ENCODE data around the gene RNF220.

Gene RNF220

GRCh38 chr1:44610527-44611148 lies 205.6 kb downstream of the RNF220 start:
- DNase-seq (ENCODE audit: low read depth) = no peak

GRCh38 chr1:44611419-44611818 lies 206.4 kb downstream of the RNF220 start:
- DNase-seq (ENCODE audit: low read depth) = no peak

GRCh38 chr1:44611866-44612265 lies 206.8 kb downstream of the RNF220 start:
- DNase-seq (ENCODE audit: low read depth) = no peak

- DNase-seq (ENCODE audit: low read depth) = no peak
These were observed 208.9 kb downstream of the RNF220 start for GRCh38 chr1:44613941-44614340.

- no peak for DNase-seq (ENCODE audit: low read depth)
These were observed 211.4 kb downstream of the RNF220 start for GRCh38 chr1:44616284-44616990.

- DNase-seq (ENCODE audit: low read depth) = no peak
These were observed 212.1 kb downstream of the RNF220 start for GRCh38 chr1:44616991-44617702.

GRCh38 chr1:44617703-44618029 lies 212.6 kb downstream of the RNF220 start:
- DNase-seq (ENCODE audit: low read depth) = no peak

GRCh38 chr1:44619261-44619900 lies 214.3 kb downstream of the RNF220 start:
- no peak for DNase-seq (ENCODE audit: low read depth)

- no peak for DNase-seq (ENCODE audit: low read depth)
These were observed 215.0 kb downstream of the RNF220 start for GRCh38 chr1:44620072-44620471.

GRCh38 chr1:44621841-44622286 lies 216.8 kb downstream of the RNF220 start:
- no peak for DNase-seq (ENCODE audit: low read depth)

GRCh38 chr1:44624268-44624901 lies 219.3 kb downstream of the RNF220 start:
- DNase-seq (ENCODE audit: low read depth) = no peak

GRCh38 chr1:44625348-44625747 lies 220.3 kb downstream of the RNF220 start:
- DNase-seq (ENCODE audit: low read depth) = no peak

GRCh38 chr1:44628962-44629756 lies 224.1 kb downstream of the RNF220 start:
- DNase-seq (ENCODE audit: low read depth) = no peak

GRCh38 chr1:44630116-44630515 lies 225.1 kb downstream of the RNF220 start:
- DNase-seq (ENCODE audit: low read depth) = no peak

GRCh38 chr1:44631333-44631646 lies 226.2 kb downstream of the RNF220 start:
- no peak for DNase-seq (ENCODE audit: low read depth)

GRCh38 chr1:44631647-44632539 lies 226.8 kb downstream of the RNF220 start:
- peak; percentile 86 for DNase-seq (ENCODE audit: low read depth)

- no peak for DNase-seq (ENCODE audit: low read depth)
These were observed 227.5 kb downstream of the RNF220 start for GRCh38 chr1:44632598-44632997.

- no peak for DNase-seq (ENCODE audit: low read depth)
These were observed 229.6 kb downstream of the RNF220 start for GRCh38 chr1:44634606-44635189.

GRCh38 chr1:44635439-44635838 lies 230.4 kb downstream of the RNF220 start:
- no peak for DNase-seq (ENCODE audit: low read depth)

GRCh38 chr1:44636083-44636687 lies 231.1 kb downstream of the RNF220 start:
- no peak for DNase-seq (ENCODE audit: low read depth)

Data from activated T-cell treated with anti-CD3 and anti-CD28 coated beads for 24 hours (primary cell).